Loucy (cell line): ENCODE data around the gene NR2C2.

Source experiments
- CTCF ChIP-seq: fragments of 200-600 bp; sonication (generic); conservative IDR thresholded peaks from 2 replicates; pipeline ENCODE4 v1.5.1; 2014; ENCODE audit warnings: mild to moderate bottlenecking, antibody characterized with exemption, low read length
- EZH2phosphoT487 ChIP-seq: fragments of 200-600 bp; IDR thresholded peaks from 2 replicates; pipeline ENCODE4 v1.6.1; 2018; ENCODE audit warnings: antibody characterized with exemption, mild to moderate bottlenecking, moderate library complexity, borderline replicate concordance

GRCh38 chr3:14941871-14942270, 5.5 kb upstream of the NR2C2 start:
- TF ChIP-seq CTCF (no peak), EZH2phosphoT487 (no peak)
